AG04449 (cell line): ENCODE measurements around the gene APLF.
"Not testable (repeated sequence)": the region's sequence is repeated elsewhere in the genome, so short reads cannot be mapped to it uniquely, and the experiment has no call there.

Experiments used
- CTCF ChIA-PET: fragments of 350-600 bp; formaldehyde crosslinking; extraction: SDS; loops from one replicate; lab custom pipeline; 2021; ENCODE audit warnings: antibody characterized with exemption; lab: Yijun Ruan, JAX
- POLR2A ChIA-PET: fragments of 400-600, 350-600 bp; formaldehyde crosslinking; extraction: SDS; loops from one replicate; lab custom pipeline; 2020; ENCODE audit warnings: antibody characterized with exemption, inconsistent platforms; lab: Yijun Ruan, JAX
- DNase-seq: peaks from one replicate; pipeline ENCODE4 v3.0.0-alpha.2; 2010; ENCODE audit warnings: low read depth, low spot score
- H3K4me3 ChIP-seq: 2 replicates; pipeline ENCODE4 v1.5.1; 2011; ENCODE audit warnings: low read depth, mild to moderate bottlenecking, control low read depth, low read length
- CTCF ChIP-seq: IDR thresholded peaks from one replicate; pipeline ENCODE4 v1.5.1; 2011; ENCODE audit warnings: mild to moderate bottlenecking, moderate library complexity, low read length, control low read depth, inconsistent platforms; ENCODE audit not compliant: insufficient read depth; ENCODE audit errors: missing control alignments

APLF gene

GRCh38 chr2:68544811-68545210 lies 77.4 kb downstream of the APLF start:
- no peak for DNase-seq
- H3K4me3 ChIP-seq: no peak overlapping the region
- POLR2A ChIA-PET: no interaction called here
- CTCF ChIA-PET: no interaction called here
- no peak for TF ChIP-seq CTCF

- TF ChIP-seq CTCF: no peak
- DNase-seq: no peak
- CTCF ChIA-PET: interaction anchor here (0.8 to 1.1 kb wide), 2 partner anchors 16 to 47 kb away, joined by 3 read pairs; no protein-coding TSS in a partner anchor
- POLR2A ChIA-PET: no interaction called here
- H3K4me3 ChIP-seq: no peak overlapping the region
Measured at GRCh38 chr2:68548396-68548795, 81.0 kb downstream of the APLF start.

GRCh38 chr2:68553098-68553497 lies 85.7 kb downstream of the APLF start:
- ChIA-PET CTCF (no interaction called here), POLR2A (no interaction called here)
- DNase-seq: no peak
- H3K4me3 ChIP-seq: no peak overlapping the region
- no peak for TF ChIP-seq CTCF

- POLR2A ChIA-PET, H3K4me3 ChIP-seq, CTCF ChIA-PET, DNase-seq: not testable (repeated sequence)
Measured at GRCh38 chr2:68555425-68556206, 88.2 kb downstream of the APLF start.

- no peak overlapping the region for H3K4me3 ChIP-seq
- POLR2A ChIA-PET: no interaction called here
- CTCF ChIA-PET: no interaction called here
- DNase-seq: no peak
- no peak for TF ChIP-seq CTCF
Measured at GRCh38 chr2:68556381-68556780, 89.0 kb downstream of the APLF start.

- ChIA-PET POLR2A (no interaction called here), CTCF (no interaction called here)
- no peak overlapping the region for H3K4me3 ChIP-seq
- TF ChIP-seq CTCF: no peak
- DNase-seq: no peak
Measured at GRCh38 chr2:68558576-68558975, 91.2 kb downstream of the APLF start.

GRCh38 chr2:68559692-68560091 lies 92.3 kb downstream of the APLF start:
- H3K4me3 ChIP-seq: no peak overlapping the region
- no peak for DNase-seq
- CTCF ChIA-PET: no interaction called here
- POLR2A ChIA-PET: no interaction called here
- TF ChIP-seq CTCF: no peak
